T-cell (primary cell): ENCODE measurements around the gene TK2. TPM values are rescaled to one million over a fixed set of nuclear protein-coding genes. Genes with fewer than 3 reads are reported as not detected.

Source experiments
- ATAC-seq, 4 experiments: fragments of 200-7000 bp in 3 of 4; fragments of 150-1000 bp in 1 of 4; cut with Tn5 transposase; replicated peaks in 1 of 4; 1 replicate in 3 of 4; 2 replicates in 1 of 4; pipeline ENCODE4 v1.10.0; 2021; ENCODE audit warnings: moderate library complexity in 3 of 4, mild to moderate bottlenecking in 2 of 4, moderate number of reproducible peaks in 1 of 4
- CTCF ChIA-PET, 2 donors: fragments of 300-600 bp; sonication (Branson Sonifier 250); formaldehyde crosslinking; loops; one replicate each; lab custom pipeline; 2022; ENCODE audit warnings: antibody characterized with exemption in 2 of 2; lab: Charles Lee
- POLR2A ChIA-PET, 2 donors: fragments of 300-600 bp; sonication (Branson Sonifier 250); formaldehyde crosslinking; loops; one replicate each; lab custom pipeline; 2022; ENCODE audit warnings: antibody characterized with exemption in 2 of 2; lab: Charles Lee
- DNase-seq, 35 experiments: peaks; one replicate each; pipeline versions ENCODE4 v3.0.0 to v3.0.0-alpha.2; 2013 to 2023
- H3K27ac ChIP-seq: one replicate; pipeline ENCODE4 v1.5.1; 2013; ENCODE audit warnings: low read length
- H3K27me3 ChIP-seq, 2 experiments: replicated peaks in 1 of 2; 1 replicate in 1 of 2; 2 replicates in 1 of 2; pipeline versions ENCODE4 v1.6.1 to v1.7.0; 2013; ENCODE audit warnings: low read length in 1 of 2, mixed read lengths in 1 of 2; ENCODE audit not compliant: control insufficient read depth in 2 of 2, insufficient read depth in 2 of 2; ENCODE audit errors: extremely low read depth in 1 of 2
- H3K36me3 ChIP-seq, 2 donors: 1 replicate in 1 of 2; 2 replicates in 1 of 2; pipeline versions ENCODE4 v1.6.1 to v1.7.0; 2013; ENCODE audit warnings: low read length in 1 of 2; ENCODE audit not compliant: control insufficient read depth in 2 of 2, insufficient read depth in 1 of 2; ENCODE audit errors: extremely low read depth in 1 of 2
- H3K4me1 ChIP-seq, 2 experiments: 1 replicate in 1 of 2; 2 replicates in 1 of 2; pipeline versions ENCODE4 v1.6.1 to v1.7.0; 2013; ENCODE audit warnings: low read length in 2 of 2, mixed read lengths in 1 of 2; ENCODE audit not compliant: insufficient read depth in 2 of 2, control insufficient read depth in 1 of 2; ENCODE audit errors: extremely low read depth in 1 of 2
- H3K4me3 ChIP-seq, 2 donors: 1 replicate in 1 of 2; 2 replicates in 1 of 2; pipeline versions ENCODE4 v1.5.1 to v1.7.0; 2013; ENCODE audit warnings: mild to moderate bottlenecking in 2 of 2, low read length in 1 of 2, moderate library complexity in 1 of 2; ENCODE audit not compliant: control insufficient read depth in 1 of 2; ENCODE audit errors: extremely low read depth in 1 of 2
- H3K9me3 ChIP-seq: 2 replicates; pipeline ENCODE4 v1.7.0; 2013
- H3K27ac Mint-ChIP-seq, 2 donors: one replicate each; pipeline ENCODE4 v1.8.0; 2020 to 2021; ENCODE audit warnings: mild to moderate bottlenecking in 2 of 2, mixed read lengths in 2 of 2
- H3K27me3 Mint-ChIP-seq, 2 donors: one replicate each; pipeline ENCODE4 v1.8.0; 2021 to 2022; ENCODE audit warnings: mixed read lengths in 2 of 2
- H3K36me3 Mint-ChIP-seq: one replicate; pipeline ENCODE4 v1.8.0; 2021; ENCODE audit warnings: mixed read lengths
- H3K4me1 Mint-ChIP-seq, 3 donors: one replicate each; pipeline ENCODE4 v1.8.0; 2020 to 2022; ENCODE audit warnings: mixed read lengths in 3 of 3, mild to moderate bottlenecking in 1 of 3
- H3K4me3 Mint-ChIP-seq, 3 donors: one replicate each; pipeline ENCODE4 v1.8.0; 2020 to 2022; ENCODE audit warnings: mild to moderate bottlenecking in 3 of 3, mixed read lengths in 3 of 3, moderate library complexity in 3 of 3
- H3K9me3 Mint-ChIP-seq, 3 donors: one replicate each; pipeline ENCODE4 v1.8.0; 2020 to 2022; ENCODE audit warnings: mixed read lengths in 3 of 3
- WGBS: methylation state at CpG from one replicate; pipeline ENCODE4 v1.1.5; 2013; ENCODE audit warnings: missing lambda C conversion rate; ENCODE audit not compliant: insufficient coverage; 5-methylcytosine and 5-hydroxymethylcytosine counted together
- total RNA-seq, 35 experiments: library from RNA in 6 of 35; stranded (reverse) in 6 of 35; fragments of 120-200 nt in 1 of 35; gene quantifications; one replicate each; pipeline versions ENCODE4 v1.2.1 to v1.2.4 and lab custom pipeline; 2013 to 2026

The TK2 gene
- total RNA-seq, 5 donors from 2014 or later (not counting 1 experiment from before 2014, with no cell fraction given): 4.6 to 10.8 (median 8.4) TPM

DNA sequence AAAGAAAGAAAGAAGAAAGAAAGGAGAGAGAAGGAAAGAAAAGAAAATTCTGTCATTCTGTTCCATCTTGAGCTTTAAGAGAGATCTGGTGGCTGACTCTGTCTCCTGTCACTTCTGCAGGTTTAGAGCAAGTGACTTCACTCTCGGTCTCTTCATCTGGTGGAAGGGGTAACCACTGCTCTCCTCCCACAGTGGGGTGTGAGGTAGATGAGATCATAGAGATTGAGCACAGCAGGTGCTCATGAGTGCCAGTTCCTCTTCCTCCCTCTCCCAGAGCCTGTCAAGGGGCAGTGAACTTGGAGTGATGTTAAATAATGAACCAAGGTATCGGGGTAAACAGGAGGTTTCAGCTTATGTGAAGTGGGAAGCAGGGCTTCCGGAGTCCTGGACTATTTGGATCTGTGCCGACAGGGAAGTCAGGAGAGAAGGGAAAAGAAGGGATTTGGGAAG lies 75.1 kb downstream of the TK2 start:
- CTCF ChIA-PET: interaction anchor here in 1 of 2 donors (0.9 to 1.7 kb wide), 3 partner anchors 47 to 68 kb away, joined by 3 to 5 read pairs (median 4); no protein-coding TSS in a partner anchor
- DNase-seq (peak in 34 of 35 experiments; percentile 22 to 76 (median 48)), ATAC-seq (peak; percentile 86 to 94 (median 86))
- Histone ChIP-seq H3K9me3 (no peaks in the 10 kb centered on the region), H3K27ac (peak overlapping the region; percentile 16), H3K4me3 (no peak overlapping the region), H3K4me1 (peaks cover 8 to 40% of the 10 kb centered on the region in 2 experiments), H3K27me3 (peaks cover 0 to 3% of the 10 kb centered on the region in 2 experiments), H3K36me3 (no peaks in the 10 kb centered on the region)
- POLR2A ChIA-PET: no interaction called here
- Mint-ChIP-seq H3K36me3 (no peaks in the 10 kb centered on the region), H3K9me3 (no peaks in the 10 kb centered on the region), H3K4me1 (peaks cover 23 to 36% (median 30%) of the 10 kb centered on the region in 3 donors), H3K27me3 (peaks cover 0 to 4% of the 10 kb centered on the region in 2 donors), H3K4me3 (peak overlapping the region in 1 of 3 donors; percentile 34), H3K27ac (peak overlapping the region; percentile 80 to 88)
- WGBS: no CpG with 5 or more reads among the region's 4 CpGs

DNA sequence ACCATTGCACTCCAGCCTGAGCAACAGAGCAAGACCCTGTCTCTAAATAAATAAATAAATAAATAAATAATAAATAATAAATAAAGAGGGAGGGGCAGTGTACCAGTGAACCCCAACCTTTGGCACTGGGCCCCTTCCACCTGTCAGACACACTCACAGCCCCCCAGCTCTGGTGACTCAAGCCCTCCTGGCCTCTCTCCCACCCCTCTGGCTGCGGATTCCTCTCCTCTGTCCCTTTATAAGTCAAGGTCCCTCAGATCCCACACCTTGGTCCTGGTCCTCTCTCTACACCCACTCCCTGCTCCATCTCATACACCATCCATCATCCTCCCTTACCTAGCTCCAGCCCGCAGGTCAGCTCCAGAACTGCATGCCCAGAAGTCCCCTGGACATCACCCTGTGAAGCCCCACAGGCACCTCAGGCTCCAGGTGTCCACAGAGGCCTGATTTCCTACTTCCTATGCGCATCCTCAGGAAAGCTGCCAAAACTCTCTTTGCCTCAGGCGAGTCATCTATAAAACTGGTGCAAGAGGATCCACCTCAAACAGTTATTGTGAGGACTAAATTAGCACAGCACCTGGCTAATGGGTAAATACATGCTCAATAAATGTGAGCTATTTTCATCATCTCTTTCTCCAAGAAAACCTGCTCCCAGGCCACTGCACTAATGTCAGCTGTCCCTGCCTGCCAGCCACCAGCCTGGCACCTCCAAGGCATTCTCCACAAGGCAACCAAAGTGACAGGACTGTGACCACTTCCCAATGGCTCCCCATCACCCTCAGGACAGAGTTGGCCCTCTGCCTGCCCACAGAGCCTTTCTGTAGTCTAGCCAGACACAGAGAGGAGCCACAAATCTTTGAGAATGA lies 76.0 kb downstream of the TK2 start:
- ChIA-PET CTCF (interaction anchor here (0.6 to 1.7 kb wide), 3 partner anchors 14 to 66 kb away, joined by 3 to 7 read pairs (median 5); no protein-coding TSS in a partner anchor), POLR2A (interaction anchor here in 1 of 2 donors (0.6 kb wide), 1 partner anchor 59 kb away, joined by 3 read pairs; no protein-coding TSS in a partner anchor)
- Mint-ChIP-seq H3K36me3 (no peaks in the 10 kb centered on the region), H3K9me3 (no peaks in the 10 kb centered on the region), H3K4me1 (peaks cover 20 to 29% (median 28%) of the 10 kb centered on the region in 3 donors), H3K27ac (peak overlapping the region; percentile 48 to 68), H3K4me3 (no peak overlapping the region), H3K27me3 (peaks cover 0 to 6% of the 10 kb centered on the region in 2 donors)
- H3K4me3 ChIP-seq: no peak overlapping the region
- no peak for DNase-seq
- H3K27me3 ChIP-seq: peaks cover 0 to 12% of the 10 kb centered on the region in 2 experiments
- 83% methylated on average over 4 of the region's 4 CpGs for WGBS
- H3K27ac ChIP-seq: peak overlapping the region; percentile 1
- peaks cover 6 to 32% of the 10 kb centered on the region in 2 experiments for H3K4me1 ChIP-seq
- no peaks in the 10 kb centered on the region for H3K36me3 ChIP-seq
- H3K9me3 ChIP-seq: no peaks in the 10 kb centered on the region
- no peak for ATAC-seq

- H3K4me3 ChIP-seq: no peak overlapping the region
- WGBS: 93% methylated on average over 8 of the region's 15 CpGs
- ATAC-seq: no peak
- peaks cover 0 to 20% of the 10 kb centered on the region in 2 experiments for H3K27me3 ChIP-seq
- ChIA-PET CTCF (interaction anchor here in 1 of 2 donors (0.6 kb wide), 1 partner anchor 15 kb away, joined by 7 read pairs; no protein-coding TSS in a partner anchor), POLR2A (interaction anchor here in 1 of 2 donors (0.6 kb wide), 1 partner anchor 60 kb away, joined by 3 read pairs; no protein-coding TSS in a partner anchor)
- H3K27ac Mint-ChIP-seq: no peak overlapping the region
- H3K4me3 Mint-ChIP-seq: no peak overlapping the region
- H3K36me3 ChIP-seq: no peaks in the 10 kb centered on the region
- peaks cover 15 to 25% (median 22%) of the 10 kb centered on the region in 3 donors for H3K4me1 Mint-ChIP-seq
- H3K9me3 Mint-ChIP-seq: no peaks in the 10 kb centered on the region
- H3K27me3 Mint-ChIP-seq: peaks cover 0 to 9% of the 10 kb centered on the region in 2 donors
- no peaks in the 10 kb centered on the region for H3K36me3 Mint-ChIP-seq
- peaks cover 4 to 24% of the 10 kb centered on the region in 2 experiments for H3K4me1 ChIP-seq
- H3K27ac ChIP-seq: no peak overlapping the region
- DNase-seq: no peak
- H3K9me3 ChIP-seq: no peaks in the 10 kb centered on the region
These were observed 76.8 kb downstream of the TK2 start for GRCh38 chr16:66473051-66473571.

DNA sequence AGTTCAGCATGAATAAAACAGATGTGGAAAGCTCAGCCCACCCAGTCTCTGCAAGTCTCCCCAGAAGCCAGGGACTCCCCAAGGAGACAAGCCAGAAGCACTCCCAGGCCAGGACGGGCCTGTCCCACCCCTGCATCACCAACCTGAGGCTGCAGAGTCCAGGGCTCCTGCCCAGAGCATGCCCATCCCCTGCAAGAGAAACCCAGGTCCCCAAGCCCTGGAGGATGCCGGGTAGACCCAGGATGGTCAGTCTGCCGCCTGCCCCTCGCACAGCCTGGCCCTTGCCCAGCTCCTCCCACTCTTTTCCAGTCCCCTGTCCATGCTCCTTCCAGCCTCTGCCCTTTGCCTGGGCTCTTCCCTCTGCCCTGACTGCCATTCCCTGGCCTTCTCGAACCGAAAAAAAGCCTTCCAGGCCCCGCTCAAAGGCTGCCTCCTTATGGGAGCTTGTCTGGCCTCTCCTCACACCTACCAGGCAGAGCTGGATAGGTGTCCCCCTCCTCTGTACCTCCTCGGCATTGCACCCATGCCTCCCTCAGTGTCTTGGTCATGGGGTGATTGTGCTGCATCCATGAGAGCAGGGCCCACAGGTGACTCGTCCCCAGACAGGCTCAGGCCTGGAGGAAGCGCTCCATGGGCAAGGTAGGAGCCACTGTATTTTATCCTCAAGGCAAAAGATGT lies 78.1 kb downstream of the TK2 start:
- no peaks in the 10 kb centered on the region for H3K9me3 Mint-ChIP-seq
- no peaks in the 10 kb centered on the region for H3K36me3 ChIP-seq
- H3K4me3 ChIP-seq: no peak overlapping the region
- H3K27ac ChIP-seq: no peak overlapping the region
- ChIA-PET CTCF (no interaction called here), POLR2A (interaction anchor here (0.6 to 0.7 kb wide), 2 partner anchors 86 to 111 kb away, joined by 3 to 4 read pairs; no protein-coding TSS in a partner anchor)
- ATAC-seq: no peak
- H3K4me3 Mint-ChIP-seq: no peak overlapping the region
- 83% methylated on average over 4 of the region's 10 CpGs for WGBS
- no peak overlapping the region for H3K27ac Mint-ChIP-seq
- H3K4me1 ChIP-seq: peaks cover 4 to 20% of the 10 kb centered on the region in 2 experiments
- no peaks in the 10 kb centered on the region for H3K36me3 Mint-ChIP-seq
- no peaks in the 10 kb centered on the region for H3K9me3 ChIP-seq
- peaks cover 0 to 15% of the 10 kb centered on the region in 2 donors for H3K27me3 Mint-ChIP-seq
- no peak for DNase-seq
- H3K27me3 ChIP-seq: peaks cover 0 to 27% of the 10 kb centered on the region in 2 experiments
- peaks cover 15 to 22% (median 22%) of the 10 kb centered on the region in 3 donors for H3K4me1 Mint-ChIP-seq

DNA sequence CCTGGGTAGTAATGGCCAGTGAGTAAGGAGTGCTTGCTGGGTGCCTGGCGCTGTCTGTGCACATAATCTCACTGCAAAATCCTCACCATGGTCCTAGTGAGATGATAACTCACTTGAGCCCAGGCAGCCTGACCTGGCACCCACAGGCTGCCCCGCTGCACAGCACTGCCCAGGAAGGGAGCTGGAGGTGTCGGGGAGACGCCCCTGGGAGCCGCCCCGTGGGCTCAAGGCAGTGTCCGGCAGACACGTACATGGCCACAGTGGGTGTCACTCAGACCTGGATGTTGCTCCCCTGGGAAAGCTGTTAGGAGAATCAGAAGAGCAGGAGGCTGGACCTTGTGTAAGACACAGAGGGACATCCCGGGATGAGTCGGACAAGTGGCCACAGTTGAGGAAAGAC lies 78.7 kb downstream of the TK2 start:
- no peak overlapping the region for H3K27ac Mint-ChIP-seq
- Histone ChIP-seq H3K9me3 (no peaks in the 10 kb centered on the region), H3K27ac (no peak overlapping the region), H3K4me1 (peaks cover 4 to 17% of the 10 kb centered on the region in 2 experiments), H3K4me3 (no peak overlapping the region), H3K27me3 (peaks cover 0 to 27% of the 10 kb centered on the region in 2 experiments), H3K36me3 (no peaks in the 10 kb centered on the region)
- POLR2A ChIA-PET: no interaction called here
- CTCF ChIA-PET: no interaction called here
- ATAC-seq: no peak
- peaks cover 2 to 19% of the 10 kb centered on the region in 2 donors for H3K27me3 Mint-ChIP-seq
- no peak overlapping the region for H3K4me3 Mint-ChIP-seq
- no peak for DNase-seq
- WGBS: 86% methylated on average over 10 of the region's 10 CpGs
- peaks cover 15 to 22% (median 20%) of the 10 kb centered on the region in 3 donors for H3K4me1 Mint-ChIP-seq
- no peaks in the 10 kb centered on the region for H3K36me3 Mint-ChIP-seq
- peaks cover 0 to 2% (median 2%) of the 10 kb centered on the region in 3 donors for H3K9me3 Mint-ChIP-seq
